CD4-positive, alpha-beta T cell treated with Interleukin-17A for 1 hour (primary cell): ENCODE measurements around the gene SLC19A3.
"Not testable (repeated sequence)": the region's sequence is repeated elsewhere in the genome, so short reads cannot be mapped to it uniquely, and the experiment has no call there.

Experiments
- DNase-seq: peaks from one replicate; pipeline ENCODE4 v3.0.0-alpha.2; 2020

SLC19A3 gene

DNA sequence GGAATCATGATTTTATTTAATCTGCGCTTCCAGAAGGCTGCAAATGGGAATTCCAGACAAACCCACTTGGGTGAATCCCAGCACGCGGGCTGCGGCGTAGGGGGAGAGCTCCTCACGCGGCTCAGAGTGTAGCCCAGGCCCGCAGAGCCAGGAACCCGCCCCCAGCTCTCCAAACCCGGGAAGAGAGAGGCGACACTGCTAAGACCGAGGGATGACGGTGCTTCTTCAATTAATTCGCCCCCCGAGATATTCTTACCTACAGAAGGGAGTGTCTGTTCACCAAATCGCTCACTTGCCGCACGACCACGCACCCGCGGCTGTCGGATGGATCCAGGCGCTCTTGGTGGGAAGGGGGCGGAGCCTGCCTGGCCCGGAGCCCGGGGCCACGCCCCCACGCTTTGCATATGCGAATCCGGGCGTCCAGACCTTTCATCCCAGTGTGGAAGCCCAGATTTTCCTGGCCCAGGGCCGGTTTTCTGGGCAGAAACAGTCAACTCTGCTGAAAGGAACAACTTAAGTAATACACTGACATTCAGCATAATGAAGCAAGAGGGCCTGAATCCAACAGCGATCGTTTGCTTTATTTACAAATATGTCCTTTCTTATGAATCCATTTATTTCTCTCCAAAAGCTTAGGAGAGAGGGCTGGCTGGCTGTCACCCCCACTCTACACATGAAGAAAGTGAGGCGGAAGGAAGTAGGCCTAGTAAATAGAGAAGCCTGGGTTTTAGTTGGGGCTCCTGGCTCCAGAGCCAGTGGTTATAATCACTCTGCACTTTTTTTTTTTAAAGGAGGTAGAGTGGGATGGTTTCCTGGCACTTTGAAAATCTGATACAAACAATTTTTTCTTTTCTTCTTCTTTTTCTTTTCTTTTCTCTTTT lies at the start of gene SLC19A3:
Gene SLC19A3, minus strand, starts transcription at position 342 of the 881 bp plus-strand sequence. CDS start 15,710 bp downstream, outside the sequence.
- no peak for DNase-seq

DNA sequence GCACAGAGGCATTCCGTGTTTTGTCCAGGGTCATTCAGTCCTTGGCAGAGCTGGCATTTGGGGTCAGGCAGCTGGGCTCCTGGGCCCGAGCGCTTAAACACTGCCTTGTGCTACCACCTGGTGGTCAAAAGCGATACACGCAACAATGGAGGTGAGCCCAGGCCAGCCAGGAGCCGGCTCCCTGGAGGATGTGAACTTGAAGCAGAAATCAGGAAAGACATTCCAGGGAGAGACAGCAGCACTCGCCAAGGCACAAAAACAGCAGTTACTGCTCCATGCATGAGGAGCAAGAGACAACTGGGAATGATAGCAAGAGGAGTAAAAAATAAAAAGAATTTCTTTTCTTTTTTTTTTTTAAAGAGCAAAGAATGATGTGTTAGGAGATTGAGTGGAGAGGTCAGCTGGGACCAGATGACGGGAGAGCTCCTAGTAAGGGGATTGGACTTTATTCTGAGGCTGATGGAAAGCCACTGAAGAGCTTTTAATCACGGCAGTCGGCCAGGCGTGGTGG lies 48.6 kb upstream of the SLC19A3 start:
- DNase-seq: peak; percentile 57

DNA sequence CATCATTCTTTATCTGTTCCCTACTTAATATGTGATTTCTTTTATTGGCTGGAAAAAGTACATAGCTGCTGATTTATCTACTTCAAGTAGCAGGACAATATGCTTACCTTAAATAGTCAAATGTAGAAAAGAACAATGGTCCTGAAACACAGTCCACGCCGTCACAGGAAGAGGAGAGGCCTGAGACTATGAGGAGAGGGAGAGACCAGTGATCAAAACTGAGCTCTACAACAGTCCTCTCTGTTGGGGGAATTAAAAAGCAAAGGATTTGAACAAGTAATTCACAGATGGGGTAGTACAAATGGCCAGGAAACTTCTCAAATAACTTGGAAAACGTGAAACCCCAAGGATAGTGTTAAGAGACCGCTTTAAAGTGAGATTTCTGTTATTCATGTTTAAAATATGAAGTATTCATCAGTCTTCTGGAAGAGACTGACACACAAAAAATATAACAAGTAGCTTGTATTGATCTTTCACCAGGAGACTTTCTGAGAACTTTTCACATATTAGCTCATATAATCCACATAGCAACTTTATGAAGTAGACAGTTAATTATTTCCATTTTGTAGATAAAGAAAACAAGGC lies 48.1 kb upstream of the SLC19A3 start:
- DNase-seq: no peak

DNA sequence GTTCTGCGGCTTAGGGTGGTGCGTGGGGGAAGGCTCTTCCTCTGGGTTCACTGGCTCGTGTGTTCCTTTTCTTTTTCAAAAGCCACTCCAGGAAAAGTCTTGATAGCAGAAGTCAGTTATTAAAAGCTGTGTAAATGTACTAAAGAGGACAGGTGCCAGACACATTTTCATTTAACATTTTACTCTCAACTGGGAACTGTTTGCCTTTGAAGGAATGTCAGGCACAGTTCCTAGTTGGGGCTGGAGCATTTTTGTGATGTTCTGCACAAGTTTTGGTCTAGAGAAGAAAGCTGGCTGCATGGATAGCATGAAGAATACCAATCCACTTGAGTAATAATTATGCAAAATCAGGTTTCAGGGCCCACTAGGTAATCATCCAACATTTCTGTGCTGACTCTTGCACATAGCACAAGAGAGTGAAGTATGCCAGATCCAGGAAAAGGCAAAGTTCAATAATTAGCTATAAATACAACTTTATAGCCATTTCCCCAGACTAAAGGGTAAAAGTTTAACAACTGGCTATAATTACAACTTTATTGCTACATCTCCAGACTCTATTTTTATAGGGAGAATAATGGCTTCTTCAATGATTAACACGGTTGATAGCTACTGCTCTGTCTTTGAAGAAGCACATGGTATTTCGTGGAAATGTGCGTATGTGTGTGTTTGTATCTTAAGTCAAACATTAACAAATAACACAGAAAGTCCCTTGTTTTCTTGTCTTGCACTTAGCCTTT lies 44.1 kb upstream of the SLC19A3 start:
- no peak for DNase-seq

DNA sequence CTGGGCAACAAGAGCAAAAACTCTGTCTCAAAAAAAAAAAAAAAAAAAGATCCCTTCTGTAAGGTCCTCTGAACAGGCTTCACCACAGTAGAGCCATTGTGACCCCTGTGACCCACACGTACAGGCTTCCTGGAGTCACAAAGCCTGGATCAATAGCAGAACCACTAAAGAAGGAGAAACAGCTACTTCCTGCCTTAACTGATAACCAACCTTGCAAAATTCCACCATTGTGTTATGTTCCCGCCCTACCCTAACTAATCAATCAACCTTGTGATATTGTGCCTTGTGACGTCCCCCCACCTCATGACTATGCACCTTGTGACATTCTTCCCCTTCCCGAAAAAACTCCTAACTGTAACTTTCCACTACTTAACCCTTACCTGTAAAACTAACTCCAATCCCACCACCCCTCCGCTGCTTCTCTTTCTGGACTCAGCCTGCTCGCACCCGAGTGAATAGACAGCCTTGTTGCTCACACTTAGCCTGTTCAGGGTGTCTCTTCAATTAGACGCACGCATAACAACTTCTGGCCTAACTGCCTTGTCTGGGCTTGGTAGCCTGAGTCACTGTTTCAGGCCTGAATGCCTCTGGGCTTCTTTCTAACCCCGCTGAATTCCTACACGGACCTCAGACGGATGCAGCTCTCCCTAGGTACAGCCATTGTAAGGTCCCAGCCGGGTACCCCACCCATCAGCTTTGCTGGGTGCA lies 41.7 kb upstream of the SLC19A3 start:
- DNase-seq: no peak

DNA sequence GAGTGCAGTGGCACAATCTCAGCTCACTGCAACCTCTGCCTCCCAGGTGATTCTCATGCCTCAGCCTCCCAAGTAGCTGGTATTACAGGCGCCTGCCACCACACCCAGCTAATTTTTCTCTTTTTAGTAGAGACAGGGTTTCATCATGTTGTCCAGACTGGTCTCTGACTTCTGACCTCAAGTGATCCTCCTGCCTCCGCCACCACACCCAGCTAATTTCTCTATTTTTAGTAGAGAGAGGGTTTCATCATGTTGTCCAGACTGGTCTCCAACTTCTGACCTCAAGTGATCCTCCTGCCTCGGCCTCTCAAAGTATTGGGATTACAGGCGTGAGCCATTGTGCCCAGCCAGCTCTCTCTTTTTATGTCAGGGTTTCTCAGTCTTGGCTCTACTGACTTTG lies 38.4 kb upstream of the SLC19A3 start:
- not testable (repeated sequence) for DNase-seq

DNA sequence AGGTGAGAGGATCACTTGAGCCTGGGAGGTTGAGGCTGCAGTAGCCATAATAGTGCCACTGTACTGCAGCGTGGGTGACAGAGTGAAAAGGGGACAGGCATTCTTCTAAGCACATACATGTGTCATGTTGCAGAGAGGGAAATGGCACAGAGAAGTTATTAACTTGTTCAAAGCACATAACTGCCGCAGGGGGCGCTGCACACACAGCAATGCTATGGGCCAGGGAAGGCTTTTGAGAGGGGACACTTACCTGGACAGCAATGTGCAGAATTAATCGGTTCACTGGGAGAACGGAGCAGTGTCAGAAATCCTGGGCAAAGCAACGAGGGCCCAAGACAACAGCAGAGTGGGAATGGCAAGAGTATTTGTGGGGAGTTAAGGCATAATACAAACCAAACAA lies 30.3 kb upstream of the SLC19A3 start:
- no peak for DNase-seq

DNA sequence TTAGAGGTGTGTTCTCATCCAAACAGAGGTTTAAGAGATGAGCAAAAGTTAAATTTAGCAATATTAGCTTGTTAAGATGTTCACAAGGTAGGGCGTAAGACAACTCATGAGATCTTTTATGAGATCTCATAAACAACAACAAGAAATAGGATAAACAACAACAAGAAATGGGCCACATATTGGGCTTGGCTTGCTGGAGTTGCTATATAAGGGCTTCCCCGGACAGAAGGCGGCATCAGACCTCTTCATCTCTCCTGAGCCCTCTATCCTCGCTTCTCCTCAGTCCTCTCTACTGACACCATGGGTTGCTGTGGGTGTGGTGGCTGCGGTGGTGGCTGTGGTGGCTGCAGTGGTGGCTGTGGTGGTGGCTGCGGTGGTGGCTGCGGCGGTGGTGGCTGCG lies 27.8 kb upstream of the SLC19A3 start, which contains the start of gene SCYGR8:
Gene SCYGR8, plus strand, starts transcription at position 301 of the 400 bp plus-strand sequence. Its CDS starts 0 bp downstream, at position 301.
- no peak for DNase-seq

DNA sequence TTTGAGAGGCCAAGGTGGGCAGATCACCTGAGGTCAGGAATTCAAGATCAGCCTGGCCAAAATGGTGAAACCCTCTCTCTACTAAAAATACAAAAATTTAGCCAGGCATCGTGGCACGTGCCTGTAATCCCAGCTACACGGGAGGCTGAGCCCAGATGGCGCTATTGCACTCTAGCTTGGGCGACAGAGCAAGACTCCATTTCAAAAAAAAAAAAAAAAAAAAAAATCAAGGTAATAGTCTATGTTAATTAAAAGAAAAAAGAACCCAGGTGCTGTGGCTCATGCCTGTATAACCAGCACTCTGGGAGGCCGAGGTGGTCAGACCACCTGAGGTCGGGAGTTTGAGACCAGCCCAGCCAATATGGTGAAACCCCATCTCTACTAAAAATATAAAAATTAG lies 22.9 kb upstream of the SLC19A3 start:
- not testable (repeated sequence) for DNase-seq

DNA sequence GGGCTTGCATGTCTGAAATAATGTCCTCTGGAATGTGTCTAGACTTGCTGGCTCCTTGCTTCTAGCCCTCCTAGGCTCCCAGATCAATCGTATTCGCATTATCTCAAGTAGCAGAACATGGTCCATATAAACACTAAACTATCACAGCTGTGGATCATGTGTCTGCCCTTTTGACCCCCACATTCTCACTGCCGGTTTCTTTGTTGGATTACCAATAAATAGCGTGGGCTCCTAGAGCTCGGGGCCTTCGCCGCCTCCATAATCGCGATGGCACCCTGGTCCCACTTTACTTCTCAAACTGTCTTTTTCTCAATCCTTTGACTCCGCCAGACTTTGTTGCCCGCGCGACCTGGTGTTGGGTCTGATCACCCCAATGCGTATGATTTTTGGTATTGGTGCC lies 21.5 kb upstream of the SLC19A3 start:
- no peak for DNase-seq

DNA sequence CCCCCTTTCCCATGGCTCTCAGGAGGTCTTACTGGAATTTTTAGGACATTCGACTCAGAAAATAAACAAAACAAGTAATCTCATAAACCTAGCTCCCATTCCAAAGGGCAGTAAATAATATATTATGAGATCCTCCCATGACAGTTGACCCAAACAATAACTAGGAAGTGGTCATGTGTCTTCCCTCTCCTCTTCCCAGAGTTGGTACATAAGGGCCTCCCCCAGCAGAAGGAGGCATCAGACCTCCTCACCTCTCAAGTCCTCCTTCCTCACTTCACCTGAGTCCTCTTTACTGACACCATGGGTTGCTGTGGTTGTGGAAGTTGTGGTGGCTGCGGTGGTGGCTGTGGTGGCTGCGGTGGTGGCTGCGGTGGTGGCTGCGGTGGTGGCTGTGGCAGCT lies 10.2 kb upstream of the SLC19A3 start, which contains the start of gene SCYGR7:
Gene SCYGR7, plus strand, starts transcription at position 301 of the 400 bp plus-strand sequence. Its CDS starts 0 bp downstream, at position 301.
- no peak for DNase-seq

DNA sequence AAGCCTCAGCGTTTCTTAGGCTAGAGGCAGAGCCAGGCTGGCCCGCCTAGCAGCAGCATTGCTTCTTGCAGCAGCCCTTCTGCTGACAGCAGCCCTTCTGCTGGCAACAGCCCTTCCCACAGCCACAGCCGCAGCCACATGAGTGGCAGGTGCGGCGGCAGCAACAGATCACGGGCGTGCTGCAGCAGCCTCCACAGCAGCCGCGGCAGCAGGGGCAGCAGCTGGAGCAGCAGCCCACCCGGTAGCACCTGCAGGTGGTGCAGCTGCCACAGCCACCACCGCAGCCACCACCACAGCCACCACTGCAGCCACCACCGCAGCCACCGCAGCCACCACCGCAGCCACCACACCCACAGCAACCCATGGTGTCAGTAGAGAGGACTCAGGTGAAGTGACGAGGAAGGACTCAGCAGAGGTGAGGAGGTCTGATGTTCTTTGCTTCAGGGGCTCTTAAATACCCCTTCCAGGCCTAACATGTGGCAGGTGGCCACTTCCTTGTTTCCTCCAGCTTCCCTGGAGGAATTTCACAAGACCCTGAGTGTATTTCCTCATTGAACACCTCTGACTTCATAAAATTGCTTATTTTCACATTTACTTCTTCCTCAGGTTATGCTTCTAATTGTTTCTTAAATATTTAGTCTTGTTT lies 6.7 kb upstream of the SLC19A3 start, which contains the start of gene SCYGR6:
Gene SCYGR6, minus strand, starts transcription at position 364 of the 646 bp plus-strand sequence. Its CDS starts 0 bp downstream, at position 364.
- no peak for DNase-seq

DNA sequence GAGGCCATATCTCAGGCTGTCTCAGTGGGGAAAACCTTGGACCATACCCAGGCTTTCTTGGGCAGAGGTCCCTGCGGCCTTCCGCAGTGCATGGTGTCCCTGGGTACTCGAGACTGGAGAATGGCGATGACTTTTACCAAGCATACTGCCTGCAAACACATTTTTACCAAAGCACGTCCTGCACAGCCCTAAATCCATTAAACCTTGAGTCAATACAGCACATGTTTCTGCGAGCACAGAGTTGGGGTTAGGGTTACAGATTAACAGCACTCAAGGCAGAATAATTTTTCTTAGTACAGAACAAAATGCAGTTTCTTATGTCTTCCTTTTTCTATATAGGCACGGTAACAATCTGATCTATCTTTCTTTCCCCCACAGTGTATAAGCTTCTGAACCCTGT lies 5.0 kb upstream of the SLC19A3 start:
- not testable (repeated sequence) for DNase-seq

DNA sequence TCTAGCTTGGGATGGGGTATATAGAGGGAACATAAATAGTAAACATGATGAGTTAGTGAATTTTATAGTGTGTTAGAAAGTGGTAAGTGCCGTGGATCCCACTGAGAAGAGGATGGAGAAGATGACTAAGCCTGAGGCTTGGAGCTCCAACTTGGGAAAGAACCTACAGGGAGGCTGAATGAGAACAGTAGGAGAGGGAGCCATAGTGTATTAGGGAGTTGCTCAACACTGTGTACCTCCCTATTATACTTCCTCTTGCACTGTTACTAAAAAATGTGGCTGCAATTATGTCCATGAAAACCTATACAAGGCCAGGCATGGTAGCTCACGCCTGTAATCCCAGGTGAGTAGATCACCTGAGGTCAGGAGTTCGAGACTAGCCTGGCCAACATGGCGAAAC lies 2.9 kb upstream of the SLC19A3 start:
- no peak for DNase-seq

DNA sequence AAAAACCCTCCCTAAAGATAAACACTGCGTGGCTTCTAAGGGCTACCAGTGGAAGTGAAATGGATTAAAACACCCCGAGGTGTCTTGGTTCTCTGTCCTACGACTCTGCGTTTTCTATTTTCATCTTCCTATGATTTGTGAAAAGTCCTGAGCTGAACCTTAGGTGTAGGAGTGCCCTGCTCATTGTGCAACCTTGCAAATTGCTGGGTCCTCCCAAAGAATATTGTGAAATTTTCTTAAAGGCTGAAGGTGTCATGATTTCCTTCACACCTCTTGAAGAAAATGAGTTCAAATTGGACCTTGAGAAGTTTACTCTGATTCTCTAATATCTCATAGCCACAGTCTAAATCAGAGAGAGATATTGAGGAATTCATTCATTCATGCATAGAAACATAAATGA lies 1.8 kb upstream of the SLC19A3 start:
- DNase-seq: no peak

DNA sequence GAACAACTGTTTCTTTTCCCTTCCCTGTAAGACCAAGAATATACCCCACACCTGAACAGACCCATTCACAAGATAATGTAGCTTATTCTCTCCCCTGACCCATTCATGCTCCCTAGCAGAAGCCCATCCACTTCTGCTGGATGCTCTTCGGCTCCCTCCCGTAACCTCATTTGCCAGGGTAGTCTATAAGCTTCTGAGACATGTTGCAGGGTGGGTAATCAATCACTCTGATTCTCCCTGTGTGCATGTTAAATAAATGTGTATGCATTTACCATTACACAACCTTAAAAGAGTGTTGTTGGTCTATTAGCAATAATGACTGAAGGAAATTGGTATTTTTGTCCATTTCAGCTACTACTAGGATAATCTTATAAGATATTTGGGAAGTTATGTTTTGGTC lies 1.3 kb downstream of the SLC19A3 start:
- DNase-seq: no peak

DNA sequence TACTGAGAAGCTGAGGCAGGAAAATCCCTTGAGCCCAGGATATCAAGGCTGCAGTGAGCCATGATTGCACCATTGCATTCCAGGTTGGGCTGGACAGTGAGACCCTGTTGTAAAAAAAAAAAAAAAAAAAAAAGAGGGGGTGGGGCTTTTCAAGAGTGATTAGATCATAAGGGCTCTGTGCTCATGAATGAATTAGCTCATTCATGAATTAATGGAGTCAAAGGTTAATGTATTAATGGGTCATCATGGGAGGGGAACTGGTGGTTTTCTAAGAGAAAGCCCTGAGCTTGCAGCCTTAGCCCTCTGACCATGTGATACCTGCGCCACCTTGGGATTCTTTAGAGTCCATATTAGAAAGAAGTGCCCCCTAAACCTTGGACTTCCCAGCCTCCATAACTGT lies 4.5 kb downstream of the SLC19A3 start:
- DNase-seq: no peak

DNA sequence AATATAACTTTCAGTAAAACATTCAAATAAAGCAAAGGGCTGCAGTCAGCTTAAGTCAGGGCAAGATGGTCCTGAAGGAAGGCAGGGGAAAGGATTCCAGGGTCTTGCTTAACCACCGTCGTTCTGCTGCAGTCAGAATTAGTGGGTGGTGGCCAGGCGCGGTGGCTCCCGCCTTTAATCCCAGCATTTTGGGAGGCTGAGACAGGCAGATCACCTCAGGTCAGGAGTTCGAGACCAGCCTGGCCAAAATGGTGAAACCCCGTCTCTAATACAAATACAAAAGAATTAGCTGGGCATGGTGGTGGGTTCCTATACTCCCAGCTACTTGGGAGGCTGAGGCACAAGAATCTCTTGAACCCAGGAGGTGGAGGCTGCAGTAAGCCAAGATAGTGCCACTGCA lies 6.8 kb downstream of the SLC19A3 start:
- DNase-seq: no peak

DNA sequence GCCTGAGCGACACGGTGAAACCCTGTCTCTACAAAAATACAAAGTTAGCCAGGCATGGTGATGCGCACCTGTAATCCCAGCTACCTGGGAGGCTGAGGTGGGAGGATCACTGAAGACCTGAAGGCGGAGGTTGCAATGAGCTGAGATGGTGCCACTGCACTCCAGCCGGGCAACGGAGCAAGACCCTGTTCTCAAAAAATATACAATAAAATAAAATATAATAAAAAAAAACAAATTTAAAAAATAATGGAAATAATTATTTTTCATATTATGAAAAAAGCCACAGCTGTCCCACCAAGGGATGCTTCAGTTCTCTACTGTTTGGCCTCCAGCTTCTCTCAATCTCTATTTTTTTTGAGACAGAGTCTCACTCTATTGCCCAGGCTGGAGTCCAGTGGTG lies 10.4 kb downstream of the SLC19A3 start:
- DNase-seq: no peak

DNA sequence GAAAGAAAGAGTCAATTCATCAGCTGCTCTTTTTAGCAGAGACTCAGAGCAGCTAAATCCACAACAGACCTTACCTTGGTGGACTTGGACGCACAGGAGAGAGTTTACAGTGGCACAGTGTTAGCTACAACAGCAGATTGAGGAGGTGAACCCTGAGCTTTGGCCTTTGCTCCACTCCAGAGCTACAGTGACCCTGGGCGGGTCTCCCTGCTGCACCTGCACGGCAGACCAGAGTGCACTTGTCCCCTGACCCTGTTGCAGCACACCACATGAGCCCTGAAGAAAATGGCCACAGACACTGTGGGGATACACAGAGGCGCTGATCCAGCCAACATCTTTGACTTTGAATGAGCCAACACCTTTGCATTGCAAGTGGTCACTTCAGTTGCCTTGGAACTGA lies 11.0 kb downstream of the SLC19A3 start:
- DNase-seq: no peak

DNA sequence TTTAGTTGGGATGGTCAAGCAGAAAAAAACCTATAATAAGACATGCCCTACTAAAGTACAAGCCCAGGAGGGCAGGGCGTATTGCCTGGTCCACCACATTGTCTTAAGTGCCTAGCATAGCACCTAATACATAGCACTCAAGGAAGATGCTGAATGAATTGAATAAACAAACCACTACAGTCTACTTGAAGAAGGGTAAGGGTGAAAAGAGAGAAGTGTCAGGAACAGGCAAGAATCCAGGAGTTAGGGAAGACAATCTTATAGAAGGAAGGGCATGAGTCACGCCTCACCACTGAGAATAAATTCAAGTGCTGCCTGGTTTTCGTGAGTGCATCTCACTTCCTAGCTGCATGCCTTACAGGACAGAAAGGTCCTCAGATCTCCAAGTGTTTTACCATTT lies 13.9 kb downstream of the SLC19A3 start:
- DNase-seq: no peak

DNA sequence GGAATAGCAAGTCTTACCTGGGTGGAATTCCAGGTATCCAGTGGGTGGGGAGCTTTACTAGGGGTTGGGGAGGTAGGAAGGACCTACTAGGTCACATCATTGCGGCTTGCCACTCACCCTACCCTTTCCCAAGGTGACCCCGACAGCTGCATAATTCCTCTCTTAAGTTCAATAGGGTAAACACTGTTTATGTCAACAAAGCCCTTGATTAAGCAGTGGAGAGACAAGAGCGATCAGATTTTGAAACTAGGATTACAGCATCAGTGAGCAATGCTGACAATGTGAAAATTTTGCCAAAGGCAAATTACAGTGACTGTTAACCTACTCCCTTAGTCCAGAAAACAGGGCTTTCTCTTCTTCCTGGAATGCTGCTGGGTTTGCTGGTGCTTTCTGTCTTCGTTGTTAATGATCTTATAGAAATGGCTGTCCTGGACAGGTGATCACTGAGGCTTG lies 14.5 kb downstream of the SLC19A3 start:
- no peak for DNase-seq
